GM12892 (cell line): ENCODE measurements around the gene FAM81A. TPM values are rescaled to one million over a fixed set of nuclear protein-coding genes. Genes with fewer than 3 reads are reported as not detected.
A peak's percentile ranks its signal among the peaks of the same experiment; 100 is the strongest.
"Not testable (repeated sequence)": the region's sequence is repeated elsewhere in the genome, so short reads cannot be mapped to it uniquely, and the experiment has no call there.

ENCODE experiments used
- DNase-seq: peaks from one replicate; pipeline ENCODE4 v3.0.0; 2011; ENCODE audit not compliant: insufficient read length
- FAIRE-seq: peaks from 2 replicates; lab custom pipeline; 2011; peaks lifted over from hg19 to GRCh38; lab: Jason Lieb, UNC
- POLR2A ChIP-seq: IDR thresholded peaks from 2 replicates; pipeline ENCODE4 v1.6.1; 2011; ENCODE audit warnings: low read depth, low read length, control low read depth
- POLR2AphosphoS5 ChIP-seq: IDR thresholded peaks from 2 replicates; pipeline ENCODE4 v1.6.1; 2011; ENCODE audit warnings: low read depth, low read length, control low read depth
- TAF1 ChIP-seq: IDR thresholded peaks from 2 replicates; pipeline ENCODE4 v1.6.1; 2011; ENCODE audit warnings: low read depth, mild to moderate bottlenecking, control low read depth, low read length, borderline replicate concordance
- polyA plus RNA-seq: library from polyadenylated mRNA; unstranded; fragments of >200 nt; gene quantifications from one replicate; pipeline ENCODE4 v1.2.1, GENCODE V29; 2012; ENCODE audit warnings: missing spikeins, inconsistent platforms; ENCODE audit not compliant: missing spikeins

The FAM81A gene
- polyA plus RNA-seq: 18.4 TPM

GRCh38 chr15:59437817-59438624, at the start of gene FAM81A:
Gene FAM81A, plus strand, starts transcription at chr15:59438186. Its CDS starts 20,441 bp downstream, at chr15:59458627.
- TF ChIP-seq POLR2A (no peak; the same call in 1 of the 2 replicates), TAF1 (no peak), POLR2AphosphoS5 (no peak)
- DNase-seq (peak; percentile 95), FAIRE-seq (peak; percentile 92)

- no peak for TF ChIP-seq POLR2A
- no peak for TF ChIP-seq POLR2AphosphoS5
- TF ChIP-seq TAF1: no peak
- peak; percentile 70 for FAIRE-seq
- DNase-seq: no peak
Observed at GRCh38 chr15:59388670-59389069, 49.3 kb upstream of the FAM81A start.

GRCh38 chr15:59392299-59392698, 45.7 kb upstream of the FAM81A start:
- FAIRE-seq (no peak), DNase-seq (no peak)
- TF ChIP-seq POLR2A (no peak), POLR2AphosphoS5 (no peak), TAF1 (no peak)

GRCh38 chr15:59394166-59394661, 43.8 kb upstream of the FAM81A start:
- no peak for DNase-seq
- no peak for FAIRE-seq
- TF ChIP-seq POLR2AphosphoS5 (no peak), POLR2A (no peak), TAF1 (no peak)

GRCh38 chr15:59396211-59396610, 41.8 kb upstream of the FAM81A start:
- no peak for FAIRE-seq
- TF ChIP-seq POLR2AphosphoS5 (no peak), POLR2A (no peak), TAF1 (no peak)
- no peak for DNase-seq

- no peak for DNase-seq
- no peak for FAIRE-seq
- TF ChIP-seq POLR2AphosphoS5 (no peak), TAF1 (no peak), POLR2A (no peak)
Observed at GRCh38 chr15:59396679-59397078, 41.3 kb upstream of the FAM81A start.

- DNase-seq (no peak), FAIRE-seq (peak; percentile 53)
- TF ChIP-seq POLR2A (no peak), POLR2AphosphoS5 (no peak), TAF1 (no peak)
Observed at GRCh38 chr15:59398220-59398619, 39.8 kb upstream of the FAM81A start.

- peak; percentile 98 for FAIRE-seq
- no peak; the same call in 1 of the 2 replicates for TF ChIP-seq POLR2AphosphoS5
- TF ChIP-seq POLR2A: 0 out of 2 replicates have a peak, but pooled peaks have one; percentile 16
- no peak for TF ChIP-seq TAF1
- DNase-seq: peak; percentile 51
Observed at GRCh38 chr15:59399465-59400102, 38.4 kb upstream of the FAM81A start.

GRCh38 chr15:59400103-59400813, 37.7 kb upstream of the FAM81A start:
- TF ChIP-seq POLR2AphosphoS5 (no peak), TAF1 (no peak), POLR2A (no peak)
- FAIRE-seq: peak; percentile 17
- no peak for DNase-seq

GRCh38 chr15:59401051-59401823, 36.7 kb upstream of the FAM81A start:
- DNase-seq, FAIRE-seq: not testable (repeated sequence)
